ENCODE results near the gene RPS6KA4. TPM values are rescaled to one million over a fixed set of nuclear protein-coding genes. Genes with fewer than 3 reads are reported as not detected.
A peak's percentile ranks its signal among the peaks of the same experiment; 100 is the strongest.

The RPS6KA4 gene
- total RNA-seq, 2 donors from 2014 or later = 18.9 to 23.7 TPM

GRCh38 chr11:64339754-64340408 is 19.1 kb upstream of the RPS6KA4 start, which contains the start of gene CCDC88B:
Gene CCDC88B (plus strand): TSS chr11:64340204. CDS start chr11:64340267, 63 bp downstream.
- Histone ChIP-seq H3K27me3 (replicated peaks; ENCODE audit: insufficient read depth) (no peaks in the 10 kb centered on the region), H3K36me3 (no peaks in the 10 kb centered on the region), H3K4me3 (no peak within 1 kb of the TSS), H3K9me3 (no peaks in the 10 kb centered on the region), H3K4me1 (replicated peaks) (peaks cover 4% of the 10 kb centered on the region), H3K27ac (no peak within 1 kb of the TSS)
- intact Hi-C loops (cut with DNase I) = no loop called here
- TF ChIP-seq POLR2A (IDR thresholded peaks at IDR 0.05) = no peak
- no peak for TF ChIP-seq POLR2AphosphoS5 (IDR thresholded peaks at IDR 0.05)
- no peak for DNase-seq (ENCODE audit: low spot score)
- WGBS = 81% methylated on average over 15 of the region's 16 CpGs

GRCh38 chr11:64340671-64341335 is 18.2 kb upstream of the RPS6KA4 start:
- Histone ChIP-seq H3K4me3 (no peak overlapping the region), H3K9me3 (no peaks in the 10 kb centered on the region), H3K4me1 (replicated peaks) (peaks cover 4% of the 10 kb centered on the region), H3K27ac (no peak overlapping the region), H3K36me3 (no peaks in the 10 kb centered on the region), H3K27me3 (replicated peaks; ENCODE audit: insufficient read depth) (no peaks in the 10 kb centered on the region)
- TF ChIP-seq POLR2AphosphoS5 (IDR thresholded peaks at IDR 0.05) (no peak), POLR2A (IDR thresholded peaks at IDR 0.05) (no peak)
- TF ChIP-seq, protein P1, sequence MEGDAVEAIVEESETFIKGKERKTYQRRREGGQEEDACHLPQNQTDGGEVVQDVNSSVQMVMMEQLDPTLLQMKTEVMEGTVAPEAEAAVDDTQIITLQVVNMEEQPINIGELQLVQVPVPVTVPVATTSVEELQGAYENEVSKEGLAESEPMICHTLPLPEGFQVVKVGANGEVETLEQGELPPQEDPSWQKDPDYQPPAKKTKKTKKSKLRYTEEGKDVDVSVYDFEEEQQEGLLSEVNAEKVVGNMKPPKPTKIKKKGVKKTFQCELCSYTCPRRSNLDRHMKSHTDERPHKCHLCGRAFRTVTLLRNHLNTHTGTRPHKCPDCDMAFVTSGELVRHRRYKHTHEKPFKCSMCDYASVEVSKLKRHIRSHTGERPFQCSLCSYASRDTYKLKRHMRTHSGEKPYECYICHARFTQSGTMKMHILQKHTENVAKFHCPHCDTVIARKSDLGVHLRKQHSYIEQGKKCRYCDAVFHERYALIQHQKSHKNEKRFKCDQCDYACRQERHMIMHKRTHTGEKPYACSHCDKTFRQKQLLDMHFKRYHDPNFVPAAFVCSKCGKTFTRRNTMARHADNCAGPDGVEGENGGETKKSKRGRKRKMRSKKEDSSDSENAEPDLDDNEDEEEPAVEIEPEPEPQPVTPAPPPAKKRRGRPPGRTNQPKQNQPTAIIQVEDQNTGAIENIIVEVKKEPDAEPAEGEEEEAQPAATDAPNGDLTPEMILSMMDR (IDR thresholded peaks at IDR 0.05) = no peak
- no peak for DNase-seq (ENCODE audit: low spot score)
- WGBS = 58% methylated on average over 27 of the region's 33 CpGs
- intact Hi-C loops (cut with DNase I) = no loop called here

DNA sequence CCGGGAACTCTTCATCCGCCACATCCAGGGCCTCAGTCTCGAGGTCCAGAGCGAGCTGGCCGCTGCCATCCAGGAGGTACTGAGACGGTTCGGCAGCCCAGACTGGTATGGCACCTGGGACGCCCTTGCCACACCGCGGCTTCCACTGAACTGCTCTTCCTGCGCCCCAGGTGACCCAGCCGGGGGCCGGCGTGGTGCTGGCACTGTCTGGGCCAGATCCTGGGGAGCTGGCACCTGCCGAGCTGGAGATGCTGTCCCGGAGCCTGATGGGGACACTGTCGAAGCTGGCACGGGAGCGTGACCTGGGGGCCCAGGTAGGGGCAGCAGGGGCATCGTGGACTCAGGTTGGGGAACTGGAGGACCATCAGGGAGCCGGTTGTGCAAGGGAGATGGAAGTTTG is 17.5 kb upstream of the RPS6KA4 start:
- no peak for DNase-seq (ENCODE audit: low spot score)
- Histone ChIP-seq H3K36me3 (no peaks in the 10 kb centered on the region), H3K9me3 (no peaks in the 10 kb centered on the region), H3K4me3 (no peak overlapping the region), H3K27ac (no peak overlapping the region), H3K4me1 (replicated peaks) (peaks cover 4% of the 10 kb centered on the region), H3K27me3 (replicated peaks; ENCODE audit: insufficient read depth) (no peaks in the 10 kb centered on the region)
- intact Hi-C loops (cut with DNase I) = no loop called here
- 94% methylated on average over 21 of the region's 21 CpGs for WGBS
- TF ChIP-seq POLR2A (IDR thresholded peaks at IDR 0.05) (no peak), POLR2AphosphoS5 (IDR thresholded peaks at IDR 0.05) (no peak)
- TF ChIP-seq, protein P1 (IDR thresholded peaks at IDR 0.05) = no peak

DNA sequence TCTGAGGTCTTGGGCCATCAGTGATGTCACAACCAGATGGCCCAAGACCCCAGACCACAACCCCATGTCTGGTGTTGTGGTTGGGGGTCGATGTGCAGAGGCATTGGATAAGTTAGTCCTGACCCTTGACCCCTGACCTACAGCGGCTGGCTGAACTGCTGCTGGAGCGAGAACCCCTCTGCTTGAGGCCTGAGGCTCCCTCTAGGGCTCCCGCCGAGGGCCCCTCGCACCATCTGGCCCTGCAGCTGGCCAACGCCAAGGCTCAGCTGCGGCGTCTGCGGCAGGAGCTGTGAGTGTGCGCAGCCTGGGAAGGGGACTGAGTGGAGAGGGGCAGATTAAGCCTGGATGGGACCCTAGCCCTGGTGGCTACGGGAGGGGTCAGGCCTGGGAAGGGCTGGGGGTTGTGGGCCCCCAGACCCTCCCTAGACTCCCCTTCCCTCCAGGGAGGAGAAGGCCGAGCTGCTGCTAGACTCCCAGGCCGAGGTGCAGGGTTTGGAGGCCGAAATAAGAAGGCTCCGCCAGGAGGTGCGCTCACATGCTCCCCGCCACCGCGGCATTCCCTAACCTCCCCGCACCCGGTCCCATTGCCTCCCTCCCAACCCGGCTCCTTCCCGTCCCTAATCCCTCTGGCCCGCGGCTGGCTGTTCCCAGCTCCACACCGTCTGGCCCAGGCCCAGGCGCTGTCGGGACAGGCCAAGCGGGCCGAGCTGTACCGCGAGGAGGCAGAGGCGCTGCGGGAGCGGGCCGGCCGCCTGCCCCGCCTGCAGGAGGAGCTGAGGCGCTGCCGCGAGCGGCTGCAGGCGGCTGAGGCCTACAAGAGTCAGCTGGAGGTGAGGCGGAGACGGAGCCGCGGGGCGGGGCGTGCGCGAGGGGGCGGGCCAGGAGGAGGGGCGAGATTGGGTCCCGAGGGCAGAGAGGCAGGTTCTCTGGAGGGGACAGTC is 16.8 kb upstream of the RPS6KA4 start:
- peak; percentile 70 for TF ChIP-seq POLR2AphosphoS5 (IDR thresholded peaks at IDR 0.05)
- TF ChIP-seq, protein P1 (IDR thresholded peaks at IDR 0.05) = peak; percentile 24 to 90 (median 66)
- peak; percentile 85 for TF ChIP-seq POLR2A (IDR thresholded peaks at IDR 0.05)
- peak; percentile 90 for DNase-seq (ENCODE audit: low spot score)
- Histone ChIP-seq H3K4me3 (peak overlapping the region; percentile 1 to 24), H3K27ac (peak overlapping the region; percentile 71 to 81), H3K36me3 (no peaks in the 10 kb centered on the region), H3K27me3 (replicated peaks; ENCODE audit: insufficient read depth) (no peaks in the 10 kb centered on the region), H3K9me3 (no peaks in the 10 kb centered on the region), H3K4me1 (replicated peaks) (peaks cover 4% of the 10 kb centered on the region)
- intact Hi-C loops (cut with DNase I) = no loop called here
- 20% methylated on average over 55 of the region's 55 CpGs for WGBS
